ENCODE results near the gene RCN2.
"Not testable (repeated sequence)": the region's sequence is repeated elsewhere in the genome, so short reads cannot be mapped to it uniquely, and the experiment has no call there.

RCN2 gene

GRCh38 chr15:76932135-76932966 is 802 bp downstream of the RCN2 start:
- DNase-seq (ENCODE audit: low spot score) = no peak

GRCh38 chr15:76935620-76936019 is 4.1 kb downstream of the RCN2 start:
- no peak for DNase-seq (ENCODE audit: low spot score)

- DNase-seq (ENCODE audit: low spot score) = no peak
These were observed 5.1 kb downstream of the RCN2 start for GRCh38 chr15:76936671-76937070.

GRCh38 chr15:76938752-76939151 is 7.2 kb downstream of the RCN2 start:
- DNase-seq (ENCODE audit: low spot score) = no peak

- DNase-seq (ENCODE audit: low spot score) = no peak
These were observed 8.2 kb downstream of the RCN2 start for GRCh38 chr15:76939715-76940114.

- DNase-seq (ENCODE audit: low spot score) = no peak
These were observed 10.1 kb downstream of the RCN2 start for GRCh38 chr15:76941636-76942035.

GRCh38 chr15:76942331-76942730 is 10.8 kb downstream of the RCN2 start:
- no peak for DNase-seq (ENCODE audit: low spot score)

GRCh38 chr15:76945494-76946093 is 14.0 kb downstream of the RCN2 start:
- peak; percentile 60 for DNase-seq (ENCODE audit: low spot score)

GRCh38 chr15:76947454-76947853 is 15.9 kb downstream of the RCN2 start:
- DNase-seq (ENCODE audit: low spot score) = no peak

GRCh38 chr15:76951220-76951619 is 19.7 kb downstream of the RCN2 start:
- no peak for DNase-seq (ENCODE audit: low spot score)

GRCh38 chr15:76953913-76954312 is 22.4 kb downstream of the RCN2 start:
- no peak for DNase-seq (ENCODE audit: low spot score)

GRCh38 chr15:76954744-76955143 is 23.2 kb downstream of the RCN2 start:
- peak; percentile 71 for DNase-seq (ENCODE audit: low spot score)

- no peak for DNase-seq (ENCODE audit: low spot score)
These were observed 29.9 kb downstream of the RCN2 start for GRCh38 chr15:76961268-76962011.

- no peak for DNase-seq (ENCODE audit: low spot score)
These were observed 30.9 kb downstream of the RCN2 start for GRCh38 chr15:76962337-76963013.

GRCh38 chr15:76963596-76963995 is 32.0 kb downstream of the RCN2 start:
- DNase-seq (ENCODE audit: low spot score) = no peak

- no peak for DNase-seq (ENCODE audit: low spot score)
These were observed 32.6 kb downstream of the RCN2 start for GRCh38 chr15:76964157-76964556.

- DNase-seq (ENCODE audit: low spot score) = not testable (repeated sequence)
These were observed 34.5 kb downstream of the RCN2 start for GRCh38 chr15:76966051-76966450.

- DNase-seq (ENCODE audit: low spot score) = no peak
These were observed 35.5 kb downstream of the RCN2 start for GRCh38 chr15:76967067-76967466.

GRCh38 chr15:76968306-76968705 is 36.8 kb downstream of the RCN2 start:
- DNase-seq (ENCODE audit: low spot score) = no peak

GRCh38 chr15:76972389-76973361 is 41.1 kb downstream of the RCN2 start:
- no peak for DNase-seq (ENCODE audit: low spot score)

- no peak for DNase-seq (ENCODE audit: low spot score)
These were observed 41.8 kb downstream of the RCN2 start for GRCh38 chr15:76973362-76973743.
